Ammon's horn (tissue), 1 donor: ENCODE measurements around the gene SDHAF1.
"Not testable (repeated sequence)": the region's sequence is repeated elsewhere in the genome, so short reads cannot be mapped to it uniquely, and the experiment has no call there.

ENCODE experiments used
- DNase-seq: peaks from one replicate; pipeline ENCODE4 v3.0.0-alpha.2; 2016; ENCODE audit warnings: low spot score

Gene SDHAF1

DNA sequence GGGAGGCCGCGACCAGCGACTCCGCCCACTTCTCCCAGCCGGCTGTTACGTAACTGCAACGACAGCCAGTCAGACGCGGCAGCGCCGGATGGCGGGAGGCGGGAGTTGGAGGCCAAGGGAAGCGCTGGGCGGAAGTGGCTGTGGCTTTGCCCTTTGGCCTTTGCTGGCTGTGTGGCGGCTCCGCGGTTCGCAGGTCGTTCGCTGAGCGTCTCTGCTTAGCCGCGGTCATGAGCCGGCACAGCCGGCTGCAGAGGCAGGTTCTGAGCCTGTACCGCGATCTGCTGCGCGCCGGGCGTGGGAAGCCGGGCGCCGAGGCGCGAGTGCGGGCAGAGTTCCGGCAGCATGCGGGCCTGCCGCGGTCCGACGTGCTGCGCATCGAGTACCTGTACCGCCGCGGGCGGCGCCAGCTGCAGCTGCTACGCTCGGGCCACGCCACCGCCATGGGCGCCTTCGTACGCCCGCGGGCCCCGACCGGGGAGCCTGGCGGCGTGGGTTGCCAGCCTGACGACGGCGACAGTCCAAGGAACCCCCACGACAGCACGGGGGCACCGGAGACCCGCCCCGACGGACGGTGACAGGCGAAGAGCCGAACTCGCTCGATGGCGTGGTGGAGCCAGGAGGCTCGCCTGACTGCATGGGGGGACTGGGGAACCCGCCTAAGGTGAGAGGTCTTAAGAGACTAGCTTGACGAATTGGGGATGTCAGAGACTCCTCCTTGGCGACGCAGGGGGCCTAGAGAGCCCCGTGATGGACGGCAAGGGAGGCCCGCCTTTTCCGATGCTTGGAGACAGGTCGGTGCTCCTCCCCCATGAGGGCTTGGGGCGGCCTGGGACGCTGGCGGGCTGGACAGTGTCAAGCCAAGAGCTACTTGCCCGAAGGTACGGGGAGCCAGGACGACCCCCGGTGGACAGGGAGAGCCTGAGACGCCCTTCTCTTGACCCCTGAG, at the start of gene SDHAF1:
Gene SDHAF1 (plus strand): TSS at position 141 of the 946 bp plus-strand sequence. CDS start 87 bp downstream, at position 228.
- peak; percentile 99 for DNase-seq

GRCh38 chr19:35946203-35946602, 48.8 kb upstream of the SDHAF1 start:
- no peak for DNase-seq

- no peak for DNase-seq
These were observed 45.9 kb upstream of the SDHAF1 start for GRCh38 chr19:35949131-35949530.

GRCh38 chr19:35955881-35956634, 38.9 kb upstream of the SDHAF1 start:
- no peak for DNase-seq

- not testable (repeated sequence) for DNase-seq
These were observed 37.6 kb upstream of the SDHAF1 start for GRCh38 chr19:35957411-35957810.

- DNase-seq, result no peak
These were observed 36.3 kb upstream of the SDHAF1 start for GRCh38 chr19:35958660-35959039.

GRCh38 chr19:35959040-35959967, 35.7 kb upstream of the SDHAF1 start:
- DNase-seq, result peak; percentile 60

DNA sequence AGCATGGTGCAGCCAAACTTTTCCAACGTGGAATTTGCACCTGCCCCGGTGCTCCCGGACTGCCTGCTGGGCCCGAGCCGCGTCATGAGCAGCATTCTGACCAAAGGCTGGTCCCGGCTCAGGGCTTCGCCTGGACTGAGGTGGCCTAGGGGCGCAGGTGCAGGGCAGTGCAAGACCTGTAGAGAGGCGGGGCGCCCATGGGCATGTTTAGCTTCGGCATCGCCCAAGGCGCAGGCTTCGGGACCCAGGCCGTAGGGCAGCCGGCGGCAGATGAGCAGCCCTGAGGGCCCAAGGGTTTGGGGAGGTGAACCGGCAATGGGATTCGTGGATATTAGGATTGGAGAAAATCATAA, 35.0 kb upstream of the SDHAF1 start:
- no peak for DNase-seq

- no peak for DNase-seq
These were observed 34.5 kb upstream of the SDHAF1 start for GRCh38 chr19:35960432-35960972.

DNA sequence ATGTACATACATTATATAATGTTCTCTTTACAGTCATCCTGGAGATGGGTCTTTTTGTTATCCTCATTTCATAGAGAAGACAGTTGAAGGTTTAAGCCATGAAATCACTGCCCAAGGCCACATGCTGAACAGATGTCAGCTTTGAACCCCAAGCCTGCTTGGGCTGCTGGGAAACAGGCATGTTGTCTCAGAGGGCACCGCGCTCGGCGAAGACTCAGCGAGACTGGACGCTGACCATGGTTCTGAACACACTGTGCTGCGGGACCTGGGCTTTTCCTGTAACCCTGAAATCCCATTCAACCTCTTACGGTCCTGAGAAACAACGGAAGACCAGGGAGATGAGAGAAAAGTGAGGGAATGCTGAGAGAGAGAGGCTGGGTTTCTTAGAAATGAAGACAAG, 31.5 kb upstream of the SDHAF1 start:
- DNase-seq, result no peak

DNA sequence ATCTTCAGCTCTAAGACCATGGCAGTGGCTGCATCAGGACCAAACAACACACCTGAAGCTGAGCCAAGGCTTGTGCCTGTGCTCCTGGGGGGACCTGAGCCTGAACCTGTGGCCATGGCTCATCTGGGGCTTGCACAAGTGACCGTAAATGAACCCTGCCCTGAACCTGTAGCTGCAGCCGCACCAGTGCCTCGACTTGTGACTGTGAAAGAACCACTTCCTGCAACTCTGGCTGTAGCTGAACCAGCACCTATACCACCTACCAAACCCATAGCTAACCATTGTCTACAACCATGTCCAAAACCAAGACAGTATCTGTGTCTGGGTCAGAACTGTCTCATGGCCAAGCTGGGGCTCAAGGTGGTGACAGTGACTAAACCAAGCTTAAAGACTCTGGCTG, 28.2 kb upstream of the SDHAF1 start:
- DNase-seq, result no peak

DNA sequence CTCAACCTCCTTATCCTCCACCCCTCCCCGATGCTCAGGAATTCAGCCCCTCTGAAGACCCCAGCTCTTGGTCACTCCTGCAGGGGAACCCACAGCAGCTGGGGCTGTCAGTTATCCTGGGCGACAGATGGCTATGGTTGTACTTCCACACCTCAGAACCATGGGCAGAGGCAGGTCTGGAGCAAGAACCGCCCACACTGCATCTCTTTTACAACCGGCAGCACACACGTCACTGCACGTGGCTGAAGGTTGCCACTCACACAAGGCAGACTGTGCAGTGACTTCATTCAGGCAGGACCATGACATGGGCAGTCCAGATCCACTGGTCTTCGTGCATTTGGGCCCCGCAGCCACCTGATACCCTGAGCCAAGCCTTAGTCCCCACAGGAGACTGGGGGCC, 21.5 kb upstream of the SDHAF1 start:
- DNase-seq, result no peak

GRCh38 chr19:35975608-35976214, 19.3 kb upstream of the SDHAF1 start:
- no peak for DNase-seq

DNA sequence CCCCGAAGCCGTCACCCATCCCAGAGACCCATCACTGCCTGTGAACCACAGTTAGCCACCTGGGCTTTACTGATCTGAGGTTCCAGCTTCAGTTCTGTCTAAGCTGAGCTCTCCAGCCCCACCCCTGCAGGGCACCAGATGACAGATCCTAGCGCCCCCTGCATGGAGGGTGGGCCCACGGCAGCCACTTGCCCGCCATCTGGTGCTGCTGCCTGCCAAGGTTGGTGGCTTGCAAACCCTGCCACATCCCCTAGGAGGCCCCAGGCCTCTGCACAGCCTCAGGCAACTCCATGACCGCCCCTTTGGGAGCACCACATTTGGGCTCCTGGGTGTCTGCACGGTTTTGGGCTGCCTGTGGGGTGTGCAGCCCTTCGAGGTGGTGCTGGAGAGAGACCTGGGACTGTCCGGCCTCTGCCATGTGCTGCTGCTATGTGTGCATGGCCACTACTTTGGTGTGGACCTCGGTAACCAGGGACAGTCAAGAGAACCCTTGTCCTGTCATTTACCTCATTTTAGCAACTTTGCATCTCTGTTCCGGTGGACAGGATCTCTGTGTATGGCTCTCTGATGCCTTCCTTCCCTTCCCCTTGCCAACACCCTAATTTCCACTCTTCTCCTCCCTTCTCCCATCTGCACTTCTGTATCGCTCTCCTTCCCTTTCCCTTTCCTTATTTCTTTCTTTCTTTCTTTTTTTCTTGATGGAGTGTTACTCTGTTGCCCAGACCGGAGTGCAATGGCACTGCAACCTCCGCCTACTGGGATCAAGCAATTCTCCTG, 17.4 kb upstream of the SDHAF1 start:
- no peak for DNase-seq

- no peak for DNase-seq
These were observed 16.7 kb upstream of the SDHAF1 start for GRCh38 chr19:35978271-35978670.

DNA sequence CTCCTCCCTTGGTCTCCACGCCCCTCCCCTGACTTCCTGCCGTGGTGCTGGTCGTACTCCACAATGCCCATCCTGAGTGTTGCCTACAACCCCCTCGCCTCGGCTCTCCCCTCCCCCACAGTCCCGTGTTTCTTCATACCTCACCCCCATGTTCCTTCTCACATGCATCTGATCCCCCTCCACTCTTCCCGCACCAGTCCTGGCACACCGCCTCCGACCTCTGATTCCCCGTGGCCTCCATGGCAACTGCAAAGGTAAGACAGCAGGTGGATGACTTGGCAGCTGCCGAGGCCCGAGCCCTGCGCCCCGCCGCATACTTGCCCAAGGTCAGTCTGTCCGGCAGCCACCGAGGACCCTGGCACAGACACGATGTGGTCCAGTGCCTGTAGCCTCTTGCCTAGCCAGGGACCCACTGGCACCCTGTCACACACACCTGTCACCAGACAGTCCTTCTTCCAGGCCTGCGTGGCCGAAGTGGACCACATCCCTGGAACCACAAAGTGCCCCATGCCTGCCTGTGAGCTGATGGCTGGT, 16.1 kb upstream of the SDHAF1 start:
- no peak for DNase-seq

DNA sequence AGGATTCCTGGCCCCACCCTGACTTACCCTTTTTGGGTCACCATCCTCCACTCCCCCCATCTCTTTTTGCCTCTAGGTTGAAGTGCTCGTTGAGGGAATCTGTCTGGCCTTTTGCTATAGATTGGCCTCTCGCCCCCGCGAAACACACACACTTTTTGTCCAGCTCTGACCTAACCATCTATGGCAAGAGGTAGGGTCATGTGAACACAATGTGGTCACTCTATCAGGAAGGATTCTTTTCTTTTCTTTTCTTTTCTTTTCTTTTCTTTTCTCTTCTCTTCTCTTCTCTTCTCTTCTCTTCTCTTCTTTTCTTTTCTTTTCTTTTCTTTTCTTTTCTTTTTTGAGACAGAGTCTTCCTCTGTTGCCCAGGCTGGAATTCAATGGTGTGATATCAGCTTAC, 14.0 kb upstream of the SDHAF1 start:
- DNase-seq, result not testable (repeated sequence)

DNA sequence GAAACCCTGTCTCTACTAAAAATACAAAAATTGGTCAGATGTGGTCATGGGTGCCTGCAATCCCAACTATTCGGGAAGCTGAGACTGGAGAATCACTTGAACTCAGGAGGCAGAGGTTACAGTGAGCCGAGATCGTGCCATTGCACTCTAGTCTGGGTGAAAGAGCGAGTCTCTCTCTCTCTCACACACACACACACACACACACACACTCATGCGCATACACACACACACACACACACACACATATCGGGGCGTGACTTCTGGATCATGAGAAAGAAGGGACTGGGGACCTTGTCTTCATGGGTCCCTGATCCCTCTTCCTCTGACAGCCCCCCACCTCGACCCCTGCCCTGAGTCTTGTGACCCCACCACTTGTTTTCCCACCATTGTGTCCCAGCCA, 11.8 kb upstream of the SDHAF1 start:
- DNase-seq, result no peak

DNA sequence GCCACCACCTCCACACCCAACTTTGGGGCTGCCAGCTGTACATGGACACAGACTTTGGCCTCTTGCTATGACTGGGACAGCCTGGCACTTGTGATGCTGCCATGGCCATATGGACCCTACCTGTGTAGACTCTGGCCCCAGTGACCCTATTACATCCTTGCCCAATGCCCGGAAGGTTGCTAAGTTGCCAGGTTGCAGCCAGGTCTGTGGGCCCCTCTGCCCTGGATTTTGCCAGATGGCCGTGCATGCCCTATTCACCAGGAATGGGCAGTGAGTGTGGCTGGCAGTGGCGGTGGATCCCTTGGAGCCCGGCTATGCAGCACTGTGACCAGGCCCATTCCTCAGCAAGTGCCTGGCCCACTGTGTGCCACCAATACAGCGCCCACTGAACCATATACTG, 8.9 kb upstream of the SDHAF1 start:
- DNase-seq, result no peak
